Activated CD4-positive, CD25-positive, alpha-beta regulatory T cell (primary cell): ENCODE data around the gene QPCTL.
"Not testable (repeated sequence)": the region's sequence is repeated elsewhere in the genome, so short reads cannot be mapped to it uniquely, and the experiment has no call there.

Experiments used
- DNase-seq, 4 experiments: peaks; one replicate each; lab custom pipeline; 2025; lab: John Stamatoyannopoulos, UW

The QPCTL gene

DNA sequence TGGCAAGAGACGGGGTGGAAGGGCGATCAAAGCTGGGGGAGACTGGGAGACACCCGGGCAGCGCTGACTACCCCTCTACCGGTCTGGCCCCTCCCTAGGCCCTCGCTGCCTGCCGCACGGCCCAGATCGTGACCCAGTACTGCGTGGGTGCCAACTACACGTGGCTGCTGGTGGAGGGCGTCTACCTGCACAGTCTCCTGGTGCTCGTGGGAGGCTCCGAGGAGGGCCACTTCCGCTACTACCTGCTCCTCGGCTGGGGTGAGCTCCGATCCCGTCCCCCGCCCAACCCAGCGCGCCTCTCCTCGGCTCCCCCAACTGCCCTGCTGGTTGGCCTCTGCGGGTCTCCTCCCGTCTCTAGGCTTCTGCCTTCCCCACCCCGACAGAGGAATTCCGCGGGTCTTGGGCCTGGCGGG, 15.6 kb upstream of the QPCTL start:
- DNase-seq = peak in 3 of 4 experiments; percentile 26 to 49 (median 35)

DNA sequence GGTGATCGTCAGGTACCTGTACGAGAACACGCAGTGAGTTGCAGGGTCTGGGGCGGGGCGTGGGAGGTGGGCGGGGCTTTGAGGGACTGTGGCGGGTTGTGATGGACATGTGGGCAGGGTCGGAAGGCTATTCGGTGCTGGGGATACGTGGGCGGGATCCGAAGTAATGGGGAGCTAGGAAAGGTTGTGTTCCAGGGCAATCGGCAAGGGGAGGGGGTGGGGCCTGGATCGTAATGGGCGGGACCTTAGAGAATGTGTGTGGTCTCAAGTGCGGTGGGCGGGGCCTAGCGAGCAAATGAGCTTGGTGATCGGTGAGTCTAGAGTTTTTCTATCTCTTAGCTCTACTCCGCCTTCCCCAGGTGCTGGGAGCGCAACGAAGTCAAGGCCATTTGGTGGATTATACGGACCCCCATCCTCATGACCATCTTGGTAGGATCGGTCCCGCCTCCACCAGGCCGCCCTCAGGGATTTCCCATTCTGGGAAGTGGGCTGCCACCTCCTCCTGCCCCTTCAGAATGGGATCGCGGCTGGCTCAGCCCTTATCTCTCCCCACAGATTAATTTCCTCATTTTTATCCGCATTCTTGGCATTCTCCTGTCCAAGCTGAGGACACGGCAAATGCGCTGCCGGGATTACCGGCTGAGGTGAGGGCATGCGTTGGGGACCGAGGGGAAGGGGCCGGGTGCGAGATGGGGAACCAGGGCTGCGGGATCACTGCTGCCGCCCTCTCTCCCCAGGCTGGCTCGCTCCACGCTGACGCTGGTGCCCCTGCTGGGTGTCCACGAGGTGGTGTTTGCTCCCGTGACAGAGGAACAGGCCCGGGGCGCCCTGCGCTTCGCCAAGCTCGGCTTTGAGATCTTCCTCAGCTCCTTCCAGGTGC, 14.9 kb upstream of the QPCTL start:
- DNase-seq = peak; percentile 62 to 82 (median 66)

GRCh38 chr19:45681391-45682015, 11.0 kb upstream of the QPCTL start:
- DNase-seq = peak; percentile 62 to 78 (median 70)

GRCh38 chr19:45682117-45682516, 10.3 kb upstream of the QPCTL start:
- no peak for DNase-seq

DNA sequence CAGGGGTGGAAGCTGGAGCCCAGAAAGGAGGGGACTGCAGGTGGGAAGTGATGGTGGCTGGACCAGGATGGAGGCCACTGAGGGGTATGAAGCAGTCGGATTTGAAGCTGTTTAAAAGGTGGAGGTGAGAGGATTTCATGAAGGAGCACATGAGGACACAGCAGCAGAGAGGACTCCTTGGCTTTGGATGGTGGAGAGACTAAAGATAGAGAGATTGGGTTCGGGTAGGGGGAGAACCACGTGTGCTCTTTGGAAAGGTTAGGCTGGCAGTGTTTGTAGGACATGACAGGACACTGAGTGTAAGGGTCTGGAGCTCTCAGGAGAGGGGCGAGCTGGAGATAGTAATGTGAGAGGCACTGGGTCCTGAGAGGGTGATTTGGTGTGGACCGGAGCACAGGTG, 9.6 kb upstream of the QPCTL start:
- DNase-seq = no peak

DNA sequence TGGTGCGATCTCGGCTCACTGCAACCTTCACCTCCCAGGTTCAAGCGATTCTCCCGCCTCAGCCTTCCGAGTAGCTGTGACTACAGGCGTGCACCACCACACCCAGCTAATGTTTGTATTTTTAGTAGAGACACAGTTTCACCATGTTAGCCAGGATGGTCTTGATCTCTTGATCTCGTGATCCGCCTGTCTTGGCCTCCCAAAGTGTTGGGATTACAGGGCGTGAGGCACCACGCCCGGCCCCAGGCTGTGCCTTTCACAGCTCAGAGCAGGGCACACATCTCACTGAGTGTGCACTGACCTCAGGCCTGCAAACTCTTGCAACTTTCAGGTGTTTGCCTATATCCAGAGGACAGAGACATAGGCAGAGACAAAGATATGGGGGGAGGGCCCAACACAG, 7.4 kb upstream of the QPCTL start:
- not testable (repeated sequence) for DNase-seq

DNA sequence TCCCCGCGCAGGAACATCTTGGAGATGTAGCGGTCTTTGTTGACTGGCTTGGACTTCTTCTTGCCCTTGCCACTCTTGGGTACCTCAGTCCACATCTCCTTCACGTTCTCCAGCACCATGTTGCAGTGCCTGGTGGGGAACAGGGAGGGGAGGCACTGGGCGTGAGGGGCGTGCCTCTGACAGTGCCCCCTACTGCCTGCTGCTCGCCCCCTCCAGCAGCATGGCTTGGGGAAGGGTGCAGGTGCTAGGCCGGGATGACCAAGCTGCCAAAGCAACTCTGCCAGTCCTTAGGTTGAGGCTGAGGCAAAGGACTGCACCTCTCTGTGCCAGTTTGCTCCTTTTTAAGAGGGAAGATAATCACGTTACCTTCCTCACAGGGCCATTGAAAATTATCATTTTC, 4.9 kb upstream of the QPCTL start:
- no peak for DNase-seq

- peak; percentile 81 to 88 (median 85) for DNase-seq
Measured at GRCh38 chr19:45691516-45692186, 815 bp upstream of the QPCTL start, which contains the start of gene SNRPD2. SNRPD2 (minus strand) TSS chr19:45691953; CDS start chr19:45691888, 65 bp downstream.

GRCh38 chr19:45693106-45693788, 781 bp downstream of the QPCTL start:
- DNase-seq = peak; percentile 46 to 78 (median 60)

DNA sequence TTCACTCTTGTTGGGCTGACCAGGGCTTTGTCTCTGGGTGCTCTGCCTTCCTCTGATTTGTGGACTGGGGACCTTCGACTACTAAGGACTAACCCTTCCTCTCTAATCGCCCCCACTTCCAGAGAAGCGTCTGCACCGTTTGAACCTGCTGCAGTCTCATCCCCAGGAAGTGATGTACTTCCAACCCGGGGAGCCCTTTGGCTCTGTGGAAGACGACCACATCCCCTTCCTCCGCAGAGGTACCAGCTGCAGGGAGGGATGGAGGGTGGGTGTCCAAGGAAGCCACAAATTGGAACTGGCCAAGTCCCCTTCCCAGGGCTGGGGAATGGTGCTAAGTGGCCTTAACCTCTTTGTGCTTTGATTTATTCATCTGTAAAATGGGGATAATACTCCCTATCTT, 9.2 kb downstream of the QPCTL start:
- no peak for DNase-seq

DNA sequence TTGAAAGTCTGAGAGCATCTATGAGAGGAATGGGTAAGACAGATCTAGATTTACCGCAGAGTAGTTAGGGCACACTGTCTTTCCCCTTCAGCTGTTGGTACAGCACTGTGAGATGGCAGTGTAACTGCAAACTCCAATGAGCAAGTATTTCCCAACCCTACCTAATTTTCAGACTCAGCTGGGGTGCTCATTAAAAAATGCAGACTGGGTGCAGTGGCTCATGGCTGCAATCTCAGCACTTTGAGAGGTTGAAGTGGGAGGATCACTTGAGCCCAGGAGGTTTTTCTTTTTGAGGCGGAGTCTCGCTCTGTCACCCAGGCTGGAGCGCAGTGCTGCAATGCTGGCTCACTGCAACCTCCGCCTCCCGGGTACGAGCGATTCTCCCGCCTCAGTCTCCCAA, 12.6 kb downstream of the QPCTL start:
- DNase-seq = no peak

DNA sequence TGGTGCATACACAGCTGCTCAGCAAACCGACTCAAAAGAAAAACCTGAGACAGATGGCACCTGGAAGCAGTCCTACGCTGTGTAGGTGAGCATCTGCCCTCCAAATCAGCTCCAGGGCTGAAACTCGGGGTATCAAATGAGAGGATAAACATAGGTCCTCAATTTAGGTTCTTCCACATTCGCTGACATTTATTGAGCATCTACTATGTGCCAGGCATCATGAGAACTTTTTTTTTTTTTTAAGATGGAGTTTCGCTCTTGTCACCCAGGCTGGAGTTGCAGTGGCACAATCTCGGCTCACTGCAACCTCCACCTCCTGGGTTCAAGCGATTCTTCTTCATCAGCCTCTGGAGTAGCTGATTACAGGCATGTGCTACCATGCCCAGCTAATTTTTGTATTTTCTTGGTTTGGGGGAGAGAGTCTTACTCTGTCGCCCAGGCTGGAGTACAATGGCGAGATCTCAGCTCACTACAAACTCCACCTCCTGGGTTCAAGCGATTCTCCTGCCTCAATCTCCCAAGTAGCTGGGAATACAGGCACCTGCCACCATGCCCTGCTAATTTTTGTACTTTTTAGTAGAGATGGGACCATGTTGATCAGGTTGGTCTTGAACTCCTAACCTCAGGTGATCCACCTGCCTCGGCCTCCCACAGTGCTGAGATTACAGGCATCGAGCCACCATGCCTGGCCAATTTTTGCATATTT, 13.4 kb downstream of the QPCTL start:
- DNase-seq = no peak

DNA sequence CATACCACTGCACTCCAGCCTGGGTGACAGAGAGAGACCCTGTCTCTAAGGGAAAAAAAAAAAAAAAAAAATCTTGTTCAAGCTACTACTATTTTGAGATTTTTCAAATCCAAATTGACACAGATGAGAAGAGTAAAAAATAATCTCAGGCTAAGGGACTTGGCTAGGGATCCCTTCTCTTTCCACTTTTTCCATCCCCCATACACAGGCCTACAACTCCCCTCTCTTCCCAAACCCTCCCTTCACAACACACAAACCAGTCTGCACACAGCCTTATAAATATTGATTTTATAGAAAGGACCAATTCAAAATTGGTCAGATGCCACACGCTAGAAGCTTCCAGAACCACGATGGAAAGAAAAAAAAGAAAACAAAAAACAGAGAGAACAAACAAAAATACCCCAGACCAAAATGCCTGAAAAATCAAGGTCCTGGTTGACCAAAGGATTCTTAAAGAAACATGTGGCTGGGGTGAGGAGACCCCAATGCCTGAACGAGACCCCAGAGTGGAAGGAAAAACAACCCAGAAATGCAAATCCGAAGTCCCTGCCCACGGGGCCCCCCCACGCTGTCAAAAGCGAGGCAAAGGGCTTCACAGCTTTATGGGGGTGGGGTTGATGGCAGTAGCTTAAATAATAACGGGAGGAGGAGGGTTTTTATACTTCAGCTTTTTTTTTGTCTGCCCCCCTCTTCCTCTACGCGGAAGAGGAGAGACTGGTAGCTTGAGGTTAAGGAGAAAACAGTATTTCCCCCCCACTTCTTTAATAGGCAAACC, 18.1 kb downstream of the QPCTL start:
- DNase-seq = no peak

DNA sequence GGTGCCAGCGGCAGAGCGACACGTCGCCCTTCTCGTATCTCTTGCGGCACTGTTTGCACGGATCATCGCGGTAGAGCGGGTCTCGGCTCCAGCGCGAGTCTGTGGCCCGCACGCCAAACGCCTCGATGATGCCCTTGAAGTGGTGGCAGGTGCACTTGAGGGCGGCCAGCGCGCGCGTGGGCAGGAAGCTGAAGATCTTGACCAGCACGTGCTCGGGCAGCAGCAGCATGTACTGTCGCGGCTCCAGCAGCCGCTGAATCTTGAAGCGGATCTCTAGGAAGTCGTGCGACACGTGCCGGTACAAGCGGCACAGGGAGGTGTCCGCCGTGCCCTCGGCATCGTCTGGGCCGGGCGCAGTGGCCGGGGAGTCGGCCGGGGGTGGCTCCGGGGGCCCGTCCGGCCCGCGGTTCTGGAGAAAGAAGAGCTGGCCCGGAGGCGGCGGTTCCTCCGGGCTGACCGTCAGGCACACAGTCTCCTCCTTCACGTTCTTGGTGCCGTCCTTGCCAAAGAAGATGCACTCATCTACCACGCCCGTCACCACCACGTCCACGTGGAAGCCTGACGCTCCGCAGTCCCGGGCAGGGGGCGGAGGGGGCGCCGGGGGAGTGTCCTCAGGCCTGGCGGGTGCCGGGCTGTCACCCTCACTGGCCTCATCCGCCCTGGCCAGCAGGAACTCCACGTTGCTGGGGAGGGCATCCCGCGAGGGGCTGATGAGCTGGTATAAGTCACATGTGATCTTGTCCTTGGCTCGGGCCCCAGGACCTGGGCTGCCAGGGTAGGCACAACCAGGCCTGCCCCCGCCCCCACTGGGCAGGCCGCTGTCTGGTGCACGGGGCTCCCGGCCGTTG, 19.6 kb downstream of the QPCTL start:
- no peak for DNase-seq

GRCh38 chr19:45712699-45713067, 20.2 kb downstream of the QPCTL start:
- no peak for DNase-seq

GRCh38 chr19:45713141-45713540, 20.7 kb downstream of the QPCTL start:
- no peak for DNase-seq

GRCh38 chr19:45715139-45715538, 22.7 kb downstream of the QPCTL start:
- no peak for DNase-seq

GRCh38 chr19:45716359-45717130, 24.1 kb downstream of the QPCTL start:
- no peak for DNase-seq
